T-cell (primary cell): ENCODE measurements around the gene GALK2. TPM values are rescaled to one million over a fixed set of nuclear protein-coding genes. Genes with fewer than 3 reads are reported as not detected.

ENCODE experiments used
- ATAC-seq, 4 experiments: fragments of 200-7000 bp in 3 of 4; fragments of 150-1000 bp in 1 of 4; cut with Tn5 transposase; replicated peaks in 1 of 4; 1 replicate in 3 of 4; 2 replicates in 1 of 4; pipeline ENCODE4 v1.10.0; 2021; ENCODE audit warnings: moderate library complexity in 3 of 4, mild to moderate bottlenecking in 2 of 4, moderate number of reproducible peaks in 1 of 4
- CTCF ChIA-PET, 2 donors: fragments of 300-600 bp; sonication (Branson Sonifier 250); formaldehyde crosslinking; loops; one replicate each; lab custom pipeline; 2022; ENCODE audit warnings: antibody characterized with exemption in 2 of 2; lab: Charles Lee
- POLR2A ChIA-PET, 2 donors: fragments of 300-600 bp; sonication (Branson Sonifier 250); formaldehyde crosslinking; loops; one replicate each; lab custom pipeline; 2022; ENCODE audit warnings: antibody characterized with exemption in 2 of 2; lab: Charles Lee
- DNase-seq, 35 experiments: peaks; one replicate each; pipeline versions ENCODE4 v3.0.0 to v3.0.0-alpha.2; 2013 to 2023
- H3K27ac ChIP-seq: one replicate; pipeline ENCODE4 v1.5.1; 2013; ENCODE audit warnings: low read length
- H3K27me3 ChIP-seq, 2 experiments: replicated peaks in 1 of 2; 1 replicate in 1 of 2; 2 replicates in 1 of 2; pipeline versions ENCODE4 v1.6.1 to v1.7.0; 2013; ENCODE audit warnings: low read length in 1 of 2, mixed read lengths in 1 of 2; ENCODE audit not compliant: control insufficient read depth in 2 of 2, insufficient read depth in 2 of 2; ENCODE audit errors: extremely low read depth in 1 of 2
- H3K36me3 ChIP-seq, 2 donors: 1 replicate in 1 of 2; 2 replicates in 1 of 2; pipeline versions ENCODE4 v1.6.1 to v1.7.0; 2013; ENCODE audit warnings: low read length in 1 of 2; ENCODE audit not compliant: control insufficient read depth in 2 of 2, insufficient read depth in 1 of 2; ENCODE audit errors: extremely low read depth in 1 of 2
- H3K4me1 ChIP-seq, 2 experiments: 1 replicate in 1 of 2; 2 replicates in 1 of 2; pipeline versions ENCODE4 v1.6.1 to v1.7.0; 2013; ENCODE audit warnings: low read length in 2 of 2, mixed read lengths in 1 of 2; ENCODE audit not compliant: insufficient read depth in 2 of 2, control insufficient read depth in 1 of 2; ENCODE audit errors: extremely low read depth in 1 of 2
- H3K4me3 ChIP-seq, 2 donors: 1 replicate in 1 of 2; 2 replicates in 1 of 2; pipeline versions ENCODE4 v1.5.1 to v1.7.0; 2013; ENCODE audit warnings: mild to moderate bottlenecking in 2 of 2, low read length in 1 of 2, moderate library complexity in 1 of 2; ENCODE audit not compliant: control insufficient read depth in 1 of 2; ENCODE audit errors: extremely low read depth in 1 of 2
- H3K9me3 ChIP-seq: 2 replicates; pipeline ENCODE4 v1.7.0; 2013
- H3K27ac Mint-ChIP-seq, 2 donors: one replicate each; pipeline ENCODE4 v1.8.0; 2020 to 2021; ENCODE audit warnings: mild to moderate bottlenecking in 2 of 2, mixed read lengths in 2 of 2
- H3K27me3 Mint-ChIP-seq, 2 donors: one replicate each; pipeline ENCODE4 v1.8.0; 2021 to 2022; ENCODE audit warnings: mixed read lengths in 2 of 2
- H3K36me3 Mint-ChIP-seq: one replicate; pipeline ENCODE4 v1.8.0; 2021; ENCODE audit warnings: mixed read lengths
- H3K4me1 Mint-ChIP-seq, 3 donors: one replicate each; pipeline ENCODE4 v1.8.0; 2020 to 2022; ENCODE audit warnings: mixed read lengths in 3 of 3, mild to moderate bottlenecking in 1 of 3
- H3K4me3 Mint-ChIP-seq, 3 donors: one replicate each; pipeline ENCODE4 v1.8.0; 2020 to 2022; ENCODE audit warnings: mild to moderate bottlenecking in 3 of 3, mixed read lengths in 3 of 3, moderate library complexity in 3 of 3
- H3K9me3 Mint-ChIP-seq, 3 donors: one replicate each; pipeline ENCODE4 v1.8.0; 2020 to 2022; ENCODE audit warnings: mixed read lengths in 3 of 3
- WGBS: methylation state at CpG from one replicate; pipeline ENCODE4 v1.1.5; 2013; ENCODE audit warnings: missing lambda C conversion rate; ENCODE audit not compliant: insufficient coverage; 5-methylcytosine and 5-hydroxymethylcytosine counted together
- total RNA-seq, 35 experiments: library from RNA in 6 of 35; stranded (reverse) in 6 of 35; fragments of 120-200 nt in 1 of 35; gene quantifications; one replicate each; pipeline versions ENCODE4 v1.2.1 to v1.2.4 and lab custom pipeline; 2013 to 2026

The GALK2 gene
- total RNA-seq, 5 donors from 2014 or later (not counting 1 experiment from before 2014, with no cell fraction given) = 18.5 to 26.3 (median 25.7) TPM

DNA sequence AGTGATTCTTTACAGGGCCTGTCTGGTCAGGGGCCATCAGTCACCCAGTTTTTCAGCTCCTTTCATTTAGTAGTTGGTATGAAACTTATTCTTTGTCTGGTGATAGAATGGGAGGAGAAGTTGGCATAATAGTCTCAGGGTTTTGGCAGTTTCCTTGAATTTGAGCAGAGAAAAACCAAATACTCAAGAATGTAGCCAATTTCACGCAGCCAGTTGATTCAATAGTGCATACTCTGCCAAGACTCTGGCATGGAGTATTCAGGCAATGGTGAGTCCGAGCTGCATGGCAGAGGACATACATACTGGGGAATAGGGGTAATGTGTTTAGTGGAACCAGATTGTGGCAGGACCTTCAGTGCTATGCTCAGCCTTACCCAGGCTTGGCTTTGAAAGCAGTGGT is 118.3 kb downstream of the GALK2 start:
- Mint-ChIP-seq H3K36me3 (peaks cover 86% of the 10 kb centered on the region), H3K27me3 (no peaks in the 10 kb centered on the region), H3K27ac (no peak overlapping the region), H3K9me3 (no peaks in the 10 kb centered on the region), H3K4me3 (no peak overlapping the region), H3K4me1 (peaks cover 0 to 30% (median 25%) of the 10 kb centered on the region in 3 donors)
- Histone ChIP-seq H3K27me3 (no peaks in the 10 kb centered on the region), H3K36me3 (peaks cover 0 to 43% of the 10 kb centered on the region in 2 donors), H3K4me3 (no peak overlapping the region), H3K27ac (no peak overlapping the region), H3K9me3 (no peaks in the 10 kb centered on the region), H3K4me1 (no peaks in the 10 kb centered on the region)
- DNase-seq = no peak
- POLR2A ChIA-PET = no interaction called here
- no peak for ATAC-seq
- 100% methylated on average over 2 of the region's 2 CpGs for WGBS
- CTCF ChIA-PET = no interaction called here

DNA sequence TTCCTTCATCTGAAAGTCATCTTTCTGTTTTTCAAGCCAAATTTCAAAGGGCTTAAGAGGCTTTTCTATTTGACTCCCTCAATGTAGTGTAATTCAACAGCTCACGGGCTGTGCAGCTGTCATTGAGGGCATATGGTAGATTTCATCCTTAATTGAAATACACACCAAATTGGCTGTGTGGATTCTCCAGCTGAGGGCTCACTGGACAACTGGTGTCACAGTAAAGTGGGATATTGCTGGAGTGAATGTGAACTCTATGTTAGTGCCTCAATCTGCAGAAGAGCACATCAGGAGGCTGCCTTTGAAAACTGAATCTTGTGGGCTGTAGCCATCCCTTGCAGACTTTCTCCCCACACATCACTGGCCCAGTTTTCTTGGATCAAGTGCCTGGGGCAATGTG is 120.1 kb downstream of the GALK2 start:
- Mint-ChIP-seq H3K4me1 (peaks cover 0 to 27% (median 24%) of the 10 kb centered on the region in 3 donors), H3K9me3 (no peaks in the 10 kb centered on the region), H3K4me3 (no peak overlapping the region), H3K27me3 (no peaks in the 10 kb centered on the region), H3K27ac (no peak overlapping the region), H3K36me3 (peaks cover 83% of the 10 kb centered on the region)
- POLR2A ChIA-PET = no interaction called here
- Histone ChIP-seq H3K36me3 (peaks cover 7 to 33% of the 10 kb centered on the region in 2 donors), H3K9me3 (no peaks in the 10 kb centered on the region), H3K27me3 (no peaks in the 10 kb centered on the region), H3K4me3 (no peak overlapping the region), H3K27ac (no peak overlapping the region), H3K4me1 (no peaks in the 10 kb centered on the region)
- CTCF ChIA-PET = no interaction called here
- DNase-seq (no peak), ATAC-seq (no peak)
- WGBS = no CpG with 5 or more reads among the region's 1 CpG

DNA sequence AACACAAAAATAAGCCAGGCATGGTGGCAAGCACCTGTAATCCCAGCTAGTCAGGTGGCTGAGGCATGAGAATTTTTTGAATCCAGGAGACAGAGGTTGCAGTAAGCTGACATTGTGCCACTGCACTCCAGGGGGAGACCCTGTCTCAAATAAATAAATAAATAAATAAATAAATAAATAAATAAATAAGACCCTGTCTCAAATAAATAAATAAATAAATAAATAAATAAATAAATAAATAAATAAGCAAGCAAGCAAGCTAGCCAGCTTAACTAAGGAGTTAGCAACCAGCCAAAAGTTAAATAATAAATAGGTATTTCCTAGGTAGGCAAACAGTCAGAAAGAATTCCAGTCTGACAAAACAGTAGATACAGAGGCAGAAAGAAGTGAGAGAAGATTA is 123.9 kb downstream of the GALK2 start:
- Mint-ChIP-seq H3K9me3 (peaks cover 0 to 5% (median 0%) of the 10 kb centered on the region in 3 donors), H3K36me3 (peaks cover 84% of the 10 kb centered on the region), H3K4me3 (no peak overlapping the region), H3K4me1 (peaks cover 12 to 20% (median 13%) of the 10 kb centered on the region in 3 donors), H3K27ac (no peak overlapping the region), H3K27me3 (no peaks in the 10 kb centered on the region)
- ATAC-seq (no peak), DNase-seq (no peak)
- H3K9me3 ChIP-seq = no peaks in the 10 kb centered on the region
- ChIA-PET CTCF (interaction anchor here in 1 of 2 donors (0.6 to 0.7 kb wide), 2 partner anchors 46 to 944 kb away, joined by 3 read pairs; no protein-coding TSS in a partner anchor), POLR2A (no interaction called here)
- H3K36me3 ChIP-seq = peaks cover 7 to 31% of the 10 kb centered on the region in 2 donors
- H3K27me3 ChIP-seq = no peaks in the 10 kb centered on the region
- H3K27ac ChIP-seq = no peak overlapping the region
- no peak overlapping the region for H3K4me3 ChIP-seq
- H3K4me1 ChIP-seq = no peaks in the 10 kb centered on the region

DNA sequence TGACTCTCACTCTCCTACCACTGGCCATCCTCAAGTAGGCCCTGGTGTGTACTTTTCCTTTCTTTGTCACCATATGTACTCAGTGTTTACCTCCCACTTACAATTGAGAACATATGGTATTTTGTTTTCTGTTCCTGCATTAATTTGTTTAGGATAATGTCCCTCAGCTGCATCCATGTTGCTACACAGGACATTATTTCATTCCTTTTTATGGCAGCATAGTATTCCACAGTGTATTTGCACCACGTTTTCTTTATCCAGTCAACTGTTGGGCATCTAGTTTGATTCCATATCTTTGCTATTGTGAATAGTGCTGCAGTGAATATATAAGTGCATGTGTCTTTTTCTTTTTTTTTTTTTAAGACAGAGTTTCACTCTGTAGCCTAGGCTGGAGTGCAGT is 126.2 kb downstream of the GALK2 start:
- H3K27ac Mint-ChIP-seq = no peak overlapping the region
- DNase-seq = no peak
- H3K36me3 Mint-ChIP-seq = peaks cover 90% of the 10 kb centered on the region
- Histone ChIP-seq H3K36me3 (peaks cover 7 to 31% of the 10 kb centered on the region in 2 donors), H3K4me1 (no peaks in the 10 kb centered on the region), H3K27ac (no peak overlapping the region), H3K4me3 (no peak overlapping the region), H3K27me3 (no peaks in the 10 kb centered on the region), H3K9me3 (no peaks in the 10 kb centered on the region)
- ATAC-seq = no peak
- ChIA-PET POLR2A (no interaction called here), CTCF (no interaction called here)
- H3K4me3 Mint-ChIP-seq = no peak overlapping the region
- no peaks in the 10 kb centered on the region for H3K27me3 Mint-ChIP-seq
- peaks cover 0 to 5% (median 0%) of the 10 kb centered on the region in 3 donors for H3K9me3 Mint-ChIP-seq
- no CpG with 5 or more reads among the region's 1 CpG for WGBS
- H3K4me1 Mint-ChIP-seq = peaks cover 27 to 30% (median 29%) of the 10 kb centered on the region in 3 donors

DNA sequence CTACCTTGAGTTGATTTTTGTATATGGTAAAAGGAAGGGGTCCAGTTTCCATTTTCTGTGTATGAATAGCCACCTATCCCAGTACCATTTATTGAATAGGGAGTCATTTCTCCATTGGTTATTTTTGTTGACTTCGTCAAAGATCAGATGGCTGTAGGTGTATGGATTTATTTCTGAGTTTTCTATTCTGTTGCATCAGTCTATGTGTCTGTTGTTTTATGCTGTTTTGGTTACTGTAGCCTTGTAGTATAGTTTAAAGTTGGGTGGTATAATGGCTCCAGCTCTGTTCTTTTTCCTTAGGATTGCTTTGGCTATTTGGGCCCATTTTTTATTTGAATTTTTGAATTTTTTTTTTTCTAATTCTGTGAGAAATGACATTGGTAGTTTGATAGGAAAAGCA is 127.5 kb downstream of the GALK2 start:
- no peak overlapping the region for H3K4me3 ChIP-seq
- H3K27ac Mint-ChIP-seq = no peak overlapping the region
- no peak overlapping the region for H3K27ac ChIP-seq
- no peaks in the 10 kb centered on the region for H3K9me3 ChIP-seq
- ATAC-seq (no peak), DNase-seq (no peak)
- H3K9me3 Mint-ChIP-seq = peaks cover 0 to 5% (median 0%) of the 10 kb centered on the region in 3 donors
- H3K4me1 Mint-ChIP-seq = peaks cover 27 to 30% (median 29%) of the 10 kb centered on the region in 3 donors
- H3K36me3 Mint-ChIP-seq = peaks cover 81% of the 10 kb centered on the region
- 100% methylated on average over 1 of the region's 1 CpG for WGBS
- H3K27me3 Mint-ChIP-seq = no peaks in the 10 kb centered on the region
- H3K4me1 ChIP-seq = no peaks in the 10 kb centered on the region
- CTCF ChIA-PET = interaction anchor here in 1 of 2 donors (0.6 kb wide), 1 partner anchor 10 kb away, joined by 3 read pairs; no protein-coding TSS in a partner anchor
- H3K4me3 Mint-ChIP-seq = no peak overlapping the region
- peaks cover 7 to 19% of the 10 kb centered on the region in 2 donors for H3K36me3 ChIP-seq
- POLR2A ChIA-PET = no interaction called here
- H3K27me3 ChIP-seq = no peaks in the 10 kb centered on the region

DNA sequence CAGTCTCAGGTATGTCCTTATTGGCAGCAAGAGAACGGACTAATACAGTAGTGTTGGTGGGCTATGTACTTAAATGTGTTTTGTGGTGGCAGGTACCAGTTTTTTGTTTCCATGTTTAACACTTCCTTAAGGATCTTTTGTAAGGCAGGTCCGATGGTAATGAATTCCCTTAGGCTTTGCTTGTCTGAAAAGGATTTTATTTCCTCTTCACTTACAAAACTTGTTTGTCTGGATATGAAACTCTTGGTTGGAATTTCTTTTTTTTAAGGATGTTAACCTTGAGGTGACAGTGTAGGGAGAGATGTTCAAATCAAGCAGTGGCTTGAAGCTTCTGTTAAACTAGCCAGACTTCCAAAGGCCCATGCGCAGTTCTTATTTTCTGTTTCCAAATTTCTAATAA is 130.8 kb downstream of the GALK2 start:
- Mint-ChIP-seq H3K27ac (no peak overlapping the region), H3K9me3 (peaks cover 0 to 5% (median 0%) of the 10 kb centered on the region in 3 donors), H3K36me3 (peaks cover 82% of the 10 kb centered on the region), H3K27me3 (no peaks in the 10 kb centered on the region), H3K4me3 (no peak overlapping the region), H3K4me1 (peaks cover 27 to 47% (median 29%) of the 10 kb centered on the region in 3 donors)
- no peaks in the 10 kb centered on the region for H3K4me1 ChIP-seq
- ChIA-PET POLR2A (no interaction called here), CTCF (no interaction called here)
- no peak overlapping the region for H3K4me3 ChIP-seq
- ATAC-seq (no peak), DNase-seq (no peak)
- no CpG with 5 or more reads among the region's 3 CpGs for WGBS
- H3K27ac ChIP-seq = no peak overlapping the region
- no peaks in the 10 kb centered on the region for H3K27me3 ChIP-seq
- peaks cover 0 to 18% of the 10 kb centered on the region in 2 donors for H3K36me3 ChIP-seq
- no peaks in the 10 kb centered on the region for H3K9me3 ChIP-seq

DNA sequence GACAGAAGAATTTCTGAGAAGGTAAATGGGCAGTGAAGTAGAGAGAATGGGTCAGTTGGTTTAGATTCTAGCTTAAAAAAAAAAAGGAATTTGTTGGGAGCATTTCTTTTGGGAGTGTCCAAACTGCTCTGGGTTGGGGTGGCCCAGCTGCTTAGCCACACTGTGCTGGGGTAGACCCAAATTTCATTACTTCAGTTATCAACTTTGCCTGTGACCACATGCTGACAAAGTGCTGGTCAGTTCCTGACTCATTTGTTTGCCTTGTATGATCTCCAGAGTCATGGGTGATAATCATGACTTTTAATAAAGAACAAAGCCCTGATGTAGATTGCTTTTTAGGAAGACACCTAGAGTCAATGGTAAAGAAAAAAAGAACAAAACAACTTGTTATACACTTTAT is 131.5 kb downstream of the GALK2 start:
- Mint-ChIP-seq H3K36me3 (peaks cover 80% of the 10 kb centered on the region), H3K4me3 (no peak overlapping the region), H3K4me1 (peaks cover 27 to 48% (median 29%) of the 10 kb centered on the region in 3 donors), H3K27me3 (no peaks in the 10 kb centered on the region), H3K9me3 (no peaks in the 10 kb centered on the region), H3K27ac (no peak overlapping the region)
- H3K4me3 ChIP-seq = no peak overlapping the region
- H3K27ac ChIP-seq = no peak overlapping the region
- H3K9me3 ChIP-seq = no peaks in the 10 kb centered on the region
- POLR2A ChIA-PET = no interaction called here
- no peak for ATAC-seq
- CTCF ChIA-PET = no interaction called here
- no peaks in the 10 kb centered on the region for H3K4me1 ChIP-seq
- peaks cover 0 to 14% of the 10 kb centered on the region in 2 donors for H3K36me3 ChIP-seq
- H3K27me3 ChIP-seq = no peaks in the 10 kb centered on the region
- no peak for DNase-seq
